ENCODE results near the gene OTUD5. TPM values are rescaled to one million over a fixed set of nuclear protein-coding genes. Genes with fewer than 3 reads are reported as not detected.
"Not testable (repeated sequence)": the region's sequence is repeated elsewhere in the genome, so short reads cannot be mapped to it uniquely, and the experiment has no call there.

Gene OTUD5
- total and polyA plus RNA-seq, 4 donors: 26.4 to 50.6 (median 42.4) TPM

GRCh38 chrX:48883729-48884128 lies 73.7 kb downstream of the OTUD5 start:
- intact Hi-C loops (cut with DNase I): no loop called here
- ATAC-seq (ENCODE audit: low FRiP score): no peak
- 70 to 73% methylated on average over 10 of the region's 10 CpGs for WGBS, 2 donors

GRCh38 chrX:48876944-48877343 lies 80.5 kb downstream of the OTUD5 start:
- WGBS, 2 donors: 42 to 65% methylated on average over 4 of the region's 4 CpGs
- DNase-seq; H3K4me1 ChIP-seq (ENCODE audit: control insufficient read depth in 1 of 2, insufficient read depth in 2 of 2, low read length in 2 of 2); H3K36me3 ChIP-seq (ENCODE audit: control insufficient read depth in 1 of 2, insufficient read depth in 2 of 2, low read length in 1 of 2); H3K9me3 ChIP-seq (ENCODE audit: control insufficient read depth, low read length); H3K27ac ChIP-seq (ENCODE audit: low read depth in 1 of 2, low read length in 2 of 2); intact Hi-C loops (cut with DNase I); ATAC-seq (ENCODE audit: low FRiP score); H3K27me3 ChIP-seq (ENCODE audit: control insufficient read depth in 1 of 2, insufficient read depth in 2 of 2, low read length in 1 of 2); H3K4me3 ChIP-seq (ENCODE audit: low read length in 2 of 2): not testable (repeated sequence)

More at GRCh38 chrX:48883729-48884128, 73.7 kb downstream of the OTUD5 start:
- DNase-seq: peak in 1 of 2 donors; percentile 32
- H3K4me1 ChIP-seq (ENCODE audit: control insufficient read depth in 1 of 2, insufficient read depth in 2 of 2, low read length in 2 of 2): no peaks in the 10 kb centered on the region
- H3K36me3 ChIP-seq (ENCODE audit: control insufficient read depth in 1 of 2, insufficient read depth in 2 of 2, low read length in 1 of 2): no peaks in the 10 kb centered on the region
- no peak overlapping the region for H3K27ac ChIP-seq (ENCODE audit: low read depth in 1 of 2, low read length in 2 of 2)
- H3K27me3 ChIP-seq (ENCODE audit: control insufficient read depth in 1 of 2, insufficient read depth in 2 of 2, low read length in 1 of 2): no peaks in the 10 kb centered on the region
- H3K4me3 ChIP-seq (ENCODE audit: low read length in 2 of 2): no peak overlapping the region
- H3K9me3 ChIP-seq (ENCODE audit: control insufficient read depth, low read length): no peaks in the 10 kb centered on the region

Other genes with a start within 250 kb of the OTUD5 start
- not detected for gene GLOD5, start 195.9 kb downstream of the OTUD5 start, total RNA-seq
- 1 to 10 TPM in 1 of 2 donors, not detected in 1; 5.3 TPM for gene GLOD5, start 195.9 kb downstream of the OTUD5 start, polyA plus RNA-seq
- under 1 TPM in 1 of 2 donors, not detected in 1; 0.57 TPM for gene GATA1, start 171.0 kb downstream of the OTUD5 start, total RNA-seq
- gene GATA1, start 171.0 kb downstream of the OTUD5 start, polyA plus RNA-seq: not detected
- gene HDAC6, start 155.5 kb downstream of the OTUD5 start, total RNA-seq: 10 to 100 TPM; 77.6 to 89.4 TPM
- 100 to 1,000 TPM in 1 of 2 donors, 10 to 100 TPM in 1; 28.0 to 229 TPM for gene HDAC6, start 155.5 kb downstream of the OTUD5 start, polyA plus RNA-seq
- not detected for gene ERAS, start 131.1 kb downstream of the OTUD5 start, total RNA-seq
- under 1 TPM in 1 of 2 donors, not detected in 1; 0.69 TPM for gene ERAS, start 131.1 kb downstream of the OTUD5 start, polyA plus RNA-seq
- under 1 TPM in 1 of 2 donors, not detected in 1; 0.45 TPM for gene PCSK1N, start 122.0 kb downstream of the OTUD5 start, total RNA-seq
- under 1 TPM; 0.43 to 0.88 TPM for gene PCSK1N, start 122.0 kb downstream of the OTUD5 start, polyA plus RNA-seq
- gene TIMM17B, start 59.8 kb downstream of the OTUD5 start, total RNA-seq: 10 to 100 TPM; 26.2 TPM
- gene TIMM17B, start 59.8 kb downstream of the OTUD5 start, polyA plus RNA-seq: 10 to 100 TPM; 38.6 to 44.5 TPM
- 10 to 100 TPM; 48.8 to 49.3 TPM for gene PQBP1, start 59.7 kb downstream of the OTUD5 start, total RNA-seq
- 100 to 1,000 TPM in 1 of 2 donors, 10 to 100 TPM in 1; 75.0 to 112 TPM for gene PQBP1, start 59.7 kb downstream of the OTUD5 start, polyA plus RNA-seq
- gene SLC35A2, start 46.0 kb downstream of the OTUD5 start, total RNA-seq: 10 to 100 TPM; 14.2 to 18.3 TPM
- 10 to 100 TPM in 1 of 2 donors, 1 to 10 TPM in 1; 5.0 to 18.6 TPM for gene SLC35A2, start 46.0 kb downstream of the OTUD5 start, polyA plus RNA-seq
- gene PIM2, start 38.6 kb downstream of the OTUD5 start, total RNA-seq: 1 to 10 TPM; 8.1 to 9.2 TPM
- 1 to 10 TPM; 3.6 to 5.1 TPM for gene PIM2, start 38.6 kb downstream of the OTUD5 start, polyA plus RNA-seq
- gene KCND1, start 14.2 kb upstream of the OTUD5 start, total RNA-seq: 1 to 10 TPM; 3.4 to 4.8 TPM
- 1 to 10 TPM in 1 of 2 donors, under 1 TPM in 1; 0.88 to 2.8 TPM for gene KCND1, start 14.2 kb upstream of the OTUD5 start, polyA plus RNA-seq
- 10 to 100 TPM; 46.1 to 53.7 TPM for gene GRIPAP1, start 44.7 kb upstream of the OTUD5 start, total RNA-seq
- 10 to 100 TPM; 17.3 to 37.2 TPM for gene GRIPAP1, start 44.7 kb upstream of the OTUD5 start, polyA plus RNA-seq
- gene TFE3, start 85.8 kb upstream of the OTUD5 start, total RNA-seq: 10 to 100 TPM; 67.7 to 70.6 TPM
- 10 to 100 TPM; 23.4 to 47.0 TPM for gene TFE3, start 85.8 kb upstream of the OTUD5 start, polyA plus RNA-seq
- gene CCDC120, start 101.4 kb upstream of the OTUD5 start, total RNA-seq: 1 to 10 TPM; 5.1 to 7.6 TPM
- gene CCDC120, start 101.4 kb upstream of the OTUD5 start, polyA plus RNA-seq: 1 to 10 TPM; 4.3 to 6.4 TPM
- gene PRAF2, start 116.4 kb upstream of the OTUD5 start, total RNA-seq: 10 to 100 TPM; 37.7 to 40.2 TPM
- gene PRAF2, start 116.4 kb upstream of the OTUD5 start, polyA plus RNA-seq: 10 to 100 TPM; 30.8 to 54.3 TPM
- 10 to 100 TPM; 66.1 to 84.4 TPM for gene WDR45, start 122.3 kb upstream of the OTUD5 start, total RNA-seq
- 100 to 1,000 TPM in 1 of 2 donors, 10 to 100 TPM in 1; 73.0 to 236 TPM for gene WDR45, start 122.3 kb upstream of the OTUD5 start, polyA plus RNA-seq
- gene GPKOW, start 166.1 kb upstream of the OTUD5 start, total RNA-seq: 10 to 100 TPM; 15.8 to 20.4 TPM
- gene GPKOW, start 166.1 kb upstream of the OTUD5 start, polyA plus RNA-seq: 10 to 100 TPM; 14.3 to 22.8 TPM
- gene MAGIX, start 205.2 kb upstream of the OTUD5 start, total RNA-seq: 1 to 10 TPM; 2.7 to 2.8 TPM
- gene MAGIX, start 205.2 kb upstream of the OTUD5 start, polyA plus RNA-seq: 1 to 10 TPM; 1.9 to 4.9 TPM
- 100 to 1,000 TPM; 159 to 201 TPM for gene PLP2, start 214.3 kb upstream of the OTUD5 start, total RNA-seq
- 100 to 1,000 TPM; 203 to 337 TPM for gene PLP2, start 214.3 kb upstream of the OTUD5 start, polyA plus RNA-seq
- 10 to 100 TPM; 11.9 to 13.3 TPM for gene PRICKLE3, start 228.8 kb upstream of the OTUD5 start, total RNA-seq
- 1 to 10 TPM; 2.8 to 7.2 TPM for gene PRICKLE3, start 228.8 kb upstream of the OTUD5 start, polyA plus RNA-seq
- 1 to 10 TPM; 2.4 to 4.5 TPM for gene SYP, start 242.6 kb upstream of the OTUD5 start, total RNA-seq
- gene SYP, start 242.6 kb upstream of the OTUD5 start, polyA plus RNA-seq: 1 to 10 TPM; 3.0 to 5.3 TPM

All from aorta (tissue), 5 donors.